GM12878 (cell line): ENCODE measurements around the gene PRPSAP1. TPM values are rescaled to one million over a fixed set of nuclear protein-coding genes. Genes with fewer than 3 reads are reported as not detected.

Experiments used
- ATAC-seq: fragments of 200-7000 bp; cut with Tn5 transposase; 3 replicates; pipeline ENCODE4 v1.9.1; 2020; ENCODE audit warnings: mild to moderate bottlenecking, moderate library complexity
- BruUV-seq: library from RNA; stranded (reverse); fragments of 400-500 nt; replicated peaks from 2 replicates; lab custom pipeline; 2021; lab: Mats Ljungman, UMichigan
- CTCF ChIA-PET: fragments of 300-600 bp; sonication (Branson Sonifier 250); formaldehyde crosslinking; extraction: SDS; loops from one replicate; lab custom pipeline; 2021; ENCODE audit warnings: inconsistent platforms; lab: Yijun Ruan, JAX
- POLR2A ChIA-PET: fragments of 350-600 bp; formaldehyde crosslinking; extraction: SDS; loops from one replicate; lab custom pipeline; 2021; ENCODE audit warnings: inconsistent platforms; lab: Charles Lee
- RAD21 ChIA-PET: fragments of 300-600 bp; sonication (Branson Sonifier 250); formaldehyde crosslinking; loops from one replicate; lab custom pipeline; 2023; ENCODE audit warnings: antibody characterized with exemption; ENCODE audit not compliant: unreplicated experiment; lab: Charles Lee
- SMC1A ChIA-PET: fragments of 300-600 bp; sonication (Branson Sonifier 250); formaldehyde crosslinking; loops from one replicate; lab custom pipeline; 2023; ENCODE audit not compliant: unreplicated experiment, uncharacterized antibody; lab: Charles Lee
- DNase-seq: peaks from one replicate; pipeline ENCODE4 v3.0.0-alpha.2; 2011; ENCODE audit warnings: low read depth, low spot score
- FAIRE-seq: peaks from 3 replicates; lab custom pipeline; 2011; peaks lifted over from hg19 to GRCh38; lab: Jason Lieb, UNC
- H2AFZ ChIP-seq: 2 replicates; pipeline ENCODE4 v1.6.0; 2011; ENCODE audit warnings: low read depth, low read length, control low read depth; ENCODE audit not compliant: control insufficient read depth
- H3K27ac ChIP-seq: 2 replicates; pipeline ENCODE4 v1.5.1; 2011; ENCODE audit warnings: control low read depth; ENCODE audit not compliant: control insufficient read depth, insufficient read depth
- H3K27me3 ChIP-seq, 2 experiments: replicated peaks in 1 of 2; 2 replicates each; pipeline versions ENCODE4 v1.6.0 to v1.6.1; 2011; ENCODE audit warnings: low read length in 1 of 2; ENCODE audit not compliant: control insufficient read depth in 2 of 2, insufficient read depth in 2 of 2
- H3K36me3 ChIP-seq, 2 experiments: 2 replicates each; pipeline ENCODE4 v1.5.1; 2011; ENCODE audit warnings: low read length in 1 of 2; ENCODE audit not compliant: control insufficient read depth in 2 of 2, insufficient read depth in 2 of 2
- H3K4me1 ChIP-seq: 2 replicates; pipeline ENCODE4 v1.6.1; 2011; ENCODE audit warnings: mild to moderate bottlenecking, low read length, moderate library complexity, mixed read lengths; ENCODE audit not compliant: control insufficient read depth, insufficient read depth
- H3K4me2 ChIP-seq: 2 replicates; pipeline ENCODE4 v1.6.0; 2011; ENCODE audit warnings: control low read depth; ENCODE audit not compliant: control insufficient read depth, insufficient read depth
- H3K4me3 ChIP-seq: fragments of 200-600 bp; sonication (generic); 2 replicates; pipeline ENCODE4 v1.5.1; 2016
- H3K79me2 ChIP-seq: 2 replicates; pipeline ENCODE4 v1.6.0; 2011; ENCODE audit warnings: low read length; ENCODE audit not compliant: control insufficient read depth, insufficient read depth
- H3K9ac ChIP-seq: 2 replicates; pipeline ENCODE4 v1.8.0; 2011; ENCODE audit warnings: low read length, control low read depth, mixed read lengths; ENCODE audit not compliant: control insufficient read depth, insufficient read depth
- H3K9me3 ChIP-seq: replicated peaks from 3 replicates; pipeline ENCODE4 v1.5.1; 2011; ENCODE audit warnings: mild to moderate bottlenecking, low read length; ENCODE audit not compliant: control insufficient read depth, insufficient read depth
- H4K20me1 ChIP-seq: 2 replicates; pipeline ENCODE4 v1.6.0; 2011; ENCODE audit not compliant: control insufficient read depth, insufficient read depth
- BACH1 ChIP-seq: fragments of 450-650 bp; IDR thresholded peaks from 2 replicates; pipeline ENCODE4 v1.6.1; 2017; ENCODE audit warnings: mild to moderate bottlenecking, borderline replicate concordance
- CHD1 ChIP-seq: IDR thresholded peaks from 2 replicates; pipeline ENCODE4 v1.6.1; 2012; ENCODE audit warnings: low read depth, low read length, improper control_type of control experiment
- HDAC6 ChIP-seq: fragments of 200-600 bp; sonication (generic); IDR thresholded peaks from one replicate; pipeline ENCODE4 v1.8.0; 2017; ENCODE audit warnings: antibody characterized with exemption; ENCODE audit not compliant: unreplicated experiment
- MEF2B ChIP-seq: fragments of 450-650 bp; IDR thresholded peaks from 2 replicates; pipeline ENCODE4 v1.6.1; 2018; ENCODE audit warnings: mild to moderate bottlenecking, moderate library complexity; ENCODE audit not compliant: partially characterized antibody, poor library complexity, severe bottlenecking
- POU2F2 ChIP-seq: IDR thresholded peaks from 3 replicates; pipeline ENCODE4 v1.6.1; 2011; ENCODE audit warnings: low read depth, mild to moderate bottlenecking, low read length, borderline replicate concordance
- YY1 ChIP-seq: IDR thresholded peaks from 2 replicates; pipeline ENCODE4 v1.6.1; 2011; ENCODE audit warnings: low read depth, mild to moderate bottlenecking, low read length
- ZNF592 ChIP-seq: fragments of 450-650 bp; IDR thresholded peaks from 2 replicates; pipeline ENCODE4 v1.6.1; 2017; ENCODE audit warnings: mild to moderate bottlenecking, moderate library complexity
- WGBS: methylation state at CpG from one replicate; pipeline ENCODE4 v1.1.6; 2016; ENCODE audit warnings: low lambda C conversion rate; ENCODE audit not compliant: insufficient replicate concordance, insufficient coverage; ENCODE audit errors: missing lambda C conversion rate; 5-methylcytosine and 5-hydroxymethylcytosine counted together
- in situ Hi-C: fragments of 300-500 bp; cut with MboI; formaldehyde crosslinking; loops from 9 replicates; pipeline ENCODE4 v1.14.3; 2018; ENCODE audit warnings: mixed read lengths
- intact Hi-C: fragments of 100-400 bp; cut with micrococcal nuclease; formaldehyde crosslinking; loops from one replicate; pipeline ENCODE4 v1.14.2; 2022; ENCODE audit not compliant: unreplicated experiment
- polyA plus RNA-seq, 11 experiments: library from polyadenylated mRNA; depleted of rRNA in 4 of 11; unstranded in 6 of 11; stranded (reverse) in 5 of 11; fragments of >200 nt; fragmentation: Nextera tagmentation in 4 of 11; fragmentation: Illumina TruSeq in 1 of 11; extraction: Ambion mirVana in 4 of 11; extraction: Trizol in 1 of 11; gene quantifications; 1 replicate in 1 of 11; 2 replicates in 10 of 11; pipeline versions ENCODE4 v1.2.1 to v1.2.3, GENCODE V29; 2011 to 2016; ENCODE audit warnings: inconsistent platforms in 2 of 11, missing spikeins in 2 of 11, low read depth in 1 of 11
- total RNA-seq, 4 experiments: library from RNA; depleted of rRNA in 3 of 4; stranded (reverse); fragments of >200 nt in 3 of 4; fragmentation: Illumina TruSeq in 1 of 4; extraction: Trizol in 1 of 4; gene quantifications; 2 replicates each; pipeline versions ENCODE4 v1.2.1 to v1.2.3, GENCODE V29; 2013 to 2021

PRPSAP1 gene
- total and polyA plus RNA-seq, 10 of the 15 experiments (the other 5 are each of a cell fraction or from before 2014, with no cell fraction given), result 15.8 to 84.2 (median 44.2) TPM

- peaks cover 13% of the 10 kb centered on the region for H3K4me1 ChIP-seq
- peak overlapping the region; percentile 91 for H3K27ac ChIP-seq
- in situ Hi-C loops (no loop called here), intact Hi-C loops (loop anchor here (2.0 kb wide), 1 partner anchor 32 kb away; the partner anchor contains the start of gene SPHK1)
- peak overlapping the region; percentile 66 for H3K4me3 ChIP-seq
- no peaks in the 10 kb centered on the region for H4K20me1 ChIP-seq
- ChIA-PET SMC1A (interaction anchor here (0.5 to 2.4 kb wide), 9 partner anchors 9 to 319 kb away, joined by 3 to 8 read pairs (median 4); no protein-coding TSS in a partner anchor), POLR2A (interaction anchor here (0.6 to 1.9 kb wide), 10 partner anchors 16 to 654 kb away, joined by 3 to 9 read pairs (median 4); partner anchors contain the start of genes SPHK1 and SRP68), CTCF (interaction anchor here (0.7 to 3.4 kb wide), 10 partner anchors 9 to 156 kb away, joined by 3 to 23 read pairs (median 6); partner anchors contain the start of gene SPHK1), RAD21 (interaction anchor here (0.5 to 1.7 kb wide), 5 partner anchors 32 to 90 kb away, joined by 3 to 8 read pairs (median 3); partner anchors contain the start of gene SPHK1)
- H3K9me3 ChIP-seq, result no peaks in the 10 kb centered on the region
- 2% methylated on average over 28 of the region's 51 CpGs for WGBS
- no TSS peak for BruUV-seq
- no peak for DNase-seq
- H3K9ac ChIP-seq, result peak overlapping the region; percentile 79
- peak overlapping the region; percentile 83 for H3K4me2 ChIP-seq
- H3K27me3 ChIP-seq, result no peaks in the 10 kb centered on the region
- ATAC-seq, result peak; percentile 45
- peaks cover 0 to 3% of the 10 kb centered on the region in 2 experiments; a peak in 1 of 4 replicates for H3K36me3 ChIP-seq
- peak overlapping the region; percentile 93 for H2AFZ ChIP-seq
- no peak for FAIRE-seq
- TF ChIP-seq CHD1 (0 out of 2 replicates have a peak, but pooled peaks have one; percentile 32), HDAC6 (no peak)
- H3K79me2 ChIP-seq, result peaks cover 7% of the 10 kb centered on the region
Observed at GRCh38 chr17:76353004-76353598, 615 bp downstream of the PRPSAP1 start.

GRCh38 chr17:76351526-76352071 lies 2.1 kb downstream of the PRPSAP1 start:
- Histone ChIP-seq H4K20me1 (no peaks in the 10 kb centered on the region), H3K27ac (no peak overlapping the region), H2AFZ (no peak overlapping the region), H3K27me3 (no peaks in the 10 kb centered on the region), H3K4me3 (no peak overlapping the region), H3K9me3 (no peaks in the 10 kb centered on the region), H3K4me1 (peaks cover 4% of the 10 kb centered on the region), H3K36me3 (peaks cover 2 to 3% of the 10 kb centered on the region in 2 experiments; a peak in 3 of 4 replicates), H3K9ac (no peak overlapping the region), H3K79me2 (peaks cover 7% of the 10 kb centered on the region), H3K4me2 (peak overlapping the region; percentile 83)
- ChIA-PET RAD21 (no interaction called here), POLR2A (no interaction called here), CTCF (interaction anchor here (0.6 to 3.4 kb wide), 6 partner anchors 28 to 52 kb away, joined by 3 to 23 read pairs (median 4); partner anchors contain the start of gene SPHK1), SMC1A (interaction anchor here (0.8 to 2.4 kb wide), 4 partner anchors 11 to 46 kb away, joined by 3 to 8 read pairs (median 5); no protein-coding TSS in a partner anchor)
- FAIRE-seq, result no peak
- BruUV-seq, result no TSS peak
- DNase-seq, result no peak
- TF ChIP-seq ZNF592 (no peak), MEF2B (no peak), BACH1 (no peak), YY1 (no peak), POU2F2 (no peak)
- in situ Hi-C loops (no loop called here), intact Hi-C loops (loop anchor here (2.0 kb wide), 1 partner anchor 33 kb away; the partner anchor contains the start of gene SPHK1)
- ATAC-seq, result no peak
- 80% methylated on average over 8 of the region's 9 CpGs for WGBS
